IMR-90 (cell line): ENCODE measurements around the gene CMSS1.

Experiments
- CEBPB ChIP-seq: IDR thresholded peaks from 2 replicates; pipeline ENCODE4 v1.6.1; 2012; ENCODE audit warnings: low read depth, low read length, improper control_type of control experiment
- TF ChIP-seq, protein P1 (sequence below): conservative IDR thresholded peaks from 2 replicates; pipeline ENCODE4 v1.5.1; 2012; ENCODE audit warnings: mild to moderate bottlenecking, low read depth, low read length, improper control_type of control experiment

DNA sequence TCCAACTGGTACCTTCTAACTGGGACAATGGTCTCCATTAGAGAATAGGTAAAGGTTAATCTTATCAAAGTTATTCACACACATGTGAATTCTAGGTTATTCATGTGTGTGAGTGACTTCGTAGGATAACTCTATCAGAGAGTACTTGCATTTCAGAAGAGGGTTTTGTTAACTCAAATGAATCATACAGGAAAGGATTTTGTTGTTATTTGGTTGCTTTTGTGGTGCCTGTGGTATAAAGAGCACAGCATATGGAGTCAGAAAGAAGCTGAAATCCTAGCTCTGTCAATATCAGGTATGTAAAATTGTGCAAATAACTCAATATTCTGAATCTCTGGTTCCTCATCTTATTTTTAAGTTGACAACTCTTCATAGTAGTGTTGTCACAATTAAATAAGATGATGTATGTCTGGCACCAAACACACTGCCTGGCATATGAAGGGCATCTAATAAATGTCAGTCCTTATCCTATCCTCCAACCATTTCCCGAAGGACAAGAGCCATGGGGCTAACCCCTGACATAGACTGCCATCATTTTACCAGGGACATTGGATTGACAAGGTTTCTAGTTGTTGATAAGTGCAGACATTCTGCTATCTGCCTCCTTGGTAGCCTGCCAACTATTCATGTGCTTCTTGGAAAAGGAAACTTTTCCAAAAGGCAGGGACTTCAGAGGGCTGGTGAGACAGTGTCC is 48.7 kb upstream of the CMSS1 start:
- TF ChIP-seq, protein P1, sequence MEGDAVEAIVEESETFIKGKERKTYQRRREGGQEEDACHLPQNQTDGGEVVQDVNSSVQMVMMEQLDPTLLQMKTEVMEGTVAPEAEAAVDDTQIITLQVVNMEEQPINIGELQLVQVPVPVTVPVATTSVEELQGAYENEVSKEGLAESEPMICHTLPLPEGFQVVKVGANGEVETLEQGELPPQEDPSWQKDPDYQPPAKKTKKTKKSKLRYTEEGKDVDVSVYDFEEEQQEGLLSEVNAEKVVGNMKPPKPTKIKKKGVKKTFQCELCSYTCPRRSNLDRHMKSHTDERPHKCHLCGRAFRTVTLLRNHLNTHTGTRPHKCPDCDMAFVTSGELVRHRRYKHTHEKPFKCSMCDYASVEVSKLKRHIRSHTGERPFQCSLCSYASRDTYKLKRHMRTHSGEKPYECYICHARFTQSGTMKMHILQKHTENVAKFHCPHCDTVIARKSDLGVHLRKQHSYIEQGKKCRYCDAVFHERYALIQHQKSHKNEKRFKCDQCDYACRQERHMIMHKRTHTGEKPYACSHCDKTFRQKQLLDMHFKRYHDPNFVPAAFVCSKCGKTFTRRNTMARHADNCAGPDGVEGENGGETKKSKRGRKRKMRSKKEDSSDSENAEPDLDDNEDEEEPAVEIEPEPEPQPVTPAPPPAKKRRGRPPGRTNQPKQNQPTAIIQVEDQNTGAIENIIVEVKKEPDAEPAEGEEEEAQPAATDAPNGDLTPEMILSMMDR, result no peak
- no peak for TF ChIP-seq CEBPB
